Left lung (tissue), 10 donors: ENCODE results near the gene ATRN. TPM values are rescaled to one million over a fixed set of nuclear protein-coding genes. Genes with fewer than 3 reads are reported as not detected.

ENCODE experiments used
- ATAC-seq: fragments of 200-7000 bp; cut with Tn5 transposase; one replicate; pipeline ENCODE4 v1.9.1; 2020; ENCODE audit warnings: moderate library complexity
- DNase-seq, 4 donors: peaks; one replicate each; pipeline ENCODE4 v3.0.0-alpha.2; 2013 to 2020
- H3K27ac ChIP-seq, 2 donors: fragments of 200-600 bp; sonication (generic) in 1 of 2; one replicate each; pipeline versions ENCODE4 v1.5.0 to v1.8.0; 2020 to 2021
- H3K27me3 ChIP-seq, 2 donors: fragments of 200-600 bp; sonication (generic) in 1 of 2; one replicate each; pipeline versions ENCODE4 v1.5.0 to v1.8.0; 2020 to 2021
- H3K36me3 ChIP-seq, 2 donors: fragments of 200-600 bp; sonication (generic) in 1 of 2; one replicate each; pipeline versions ENCODE4 v1.5.0 to v1.8.0; 2020 to 2021
- H3K4me1 ChIP-seq, 2 donors: fragments of 200-600 bp; one replicate each; pipeline ENCODE4 v1.8.0; 2021
- H3K4me3 ChIP-seq, 2 donors: fragments of 200-600 bp; sonication (generic) in 1 of 2; one replicate each; pipeline versions ENCODE4 v1.5.0 to v1.8.0; 2020 to 2021; ENCODE audit warnings: mild to moderate bottlenecking in 1 of 2
- H3K9me3 ChIP-seq, 2 donors: fragments of 200-600 bp; sonication (generic) in 1 of 2; one replicate each; pipeline versions ENCODE4 v1.5.0 to v1.8.0; 2020 to 2021
- CTCF ChIP-seq, 2 donors: fragments of 200-600 bp; sonication (generic) in 1 of 2; IDR thresholded peaks; one replicate each; pipeline versions ENCODE4 v1.5.0 to v1.8.0; 2021; ENCODE audit warnings: antibody characterized with exemption in 2 of 2
- intact Hi-C, 2 donors: fragments of 100-400 bp; cut with DNase I; formaldehyde crosslinking; loops; one replicate each; pipeline versions ENCODE4 v1.11.2 to v1.14.2; 2022
- polyA plus RNA-seq, 6 donors: library from polyadenylated mRNA; unstranded; fragments of 120-200 nt; gene quantifications; one replicate each; pipeline ENCODE4 v1.2.1, GENCODE V29; 2013; ENCODE audit not compliant: insufficient read length in 6 of 6
- total RNA-seq, 2 donors: library from RNA; stranded (reverse); fragmentation: NEBNext Ultra II Directional; extraction: Animal tissue kit (Norgen Biotek cat#: 25700); gene quantifications; one replicate each; pipeline ENCODE4 v1.2.1, GENCODE V29; 2021
- donor health status: DM: no; HTN: yes; CAD: no.
- donor health status: DM: no; HTN: no; CAD: no.

Gene ATRN
- total and polyA plus RNA-seq, 8 donors: 28.8 to 39.5 (median 35.6) TPM

- H3K27me3 ChIP-seq: no peaks in the 10 kb centered on the region
- H3K4me1 ChIP-seq: no peaks in the 10 kb centered on the region
- no peak overlapping the region for H3K27ac ChIP-seq
- intact Hi-C loops: no loop called here
- no peak for TF ChIP-seq CTCF (IDR thresholded peaks at IDR 0.05)
- DNase-seq: no peak
- H3K4me3 ChIP-seq: no peak overlapping the region
- ATAC-seq: no peak
- H3K36me3 ChIP-seq: peaks cover 0 to 38% of the 10 kb centered on the region in 2 donors
- peaks cover 0 to 7% of the 10 kb centered on the region in 2 donors for H3K9me3 ChIP-seq
Observed at GRCh38 chr20:3699037-3699436, 228.2 kb downstream of the ATRN start.

Other genes with a start within 250 kb of the ATRN start
- gene SLC4A11, start 231.8 kb upstream of the ATRN start, total RNA-seq: 1 to 10 TPM; 3.5 to 4.8 TPM
- gene SLC4A11, start 231.8 kb upstream of the ATRN start, polyA plus RNA-seq: 1 to 10 TPM in 1 of 6 donors, under 1 TPM in 5; 0.44 to 1.4 (median 0.88) TPM
- gene DNAAF9, start 63.3 kb upstream of the ATRN start, total RNA-seq: 10 to 100 TPM; 16.9 to 20.3 TPM
- 10 to 100 TPM; 24.8 to 26.3 (median 25.4) TPM for gene DNAAF9, start 63.3 kb upstream of the ATRN start, polyA plus RNA-seq
- not detected for gene GFRA4, start 192.4 kb downstream of the ATRN start, total RNA-seq
- not detected for gene GFRA4, start 192.4 kb downstream of the ATRN start, polyA plus RNA-seq
- 10 to 100 TPM; 15.4 to 16.5 TPM for gene ADAM33, start 211.0 kb downstream of the ATRN start, total RNA-seq
- 10 to 100 TPM in 4 of 6 donors, 1 to 10 TPM in 2; 7.4 to 18.6 (median 10.7) TPM for gene ADAM33, start 211.0 kb downstream of the ATRN start, polyA plus RNA-seq
- 10 to 100 TPM; 22.8 to 45.8 TPM for gene SIGLEC1, start 241.6 kb downstream of the ATRN start, total RNA-seq
- gene SIGLEC1, start 241.6 kb downstream of the ATRN start, polyA plus RNA-seq: 1 to 10 TPM; 1.8 to 3.5 (median 2.5) TPM